Retinal pigment epithelial cell (primary cell): ENCODE results near the gene C7.

Source experiments
- DNase-seq: peaks from one replicate; pipeline ENCODE4 v3.0.0-alpha.2; 2010; ENCODE audit warnings: low read depth
- H3K4me3 ChIP-seq: 2 replicates; pipeline ENCODE4 v1.5.1; 2011; ENCODE audit warnings: mild to moderate bottlenecking, low read length, control low read depth, moderate library complexity
- TF ChIP-seq, protein P1 (sequence below): conservative IDR thresholded peaks from 2 replicates; pipeline ENCODE4 v1.5.1; 2011; ENCODE audit warnings: low read depth, low read length, control low read depth, inconsistent platforms

Gene C7

DNA sequence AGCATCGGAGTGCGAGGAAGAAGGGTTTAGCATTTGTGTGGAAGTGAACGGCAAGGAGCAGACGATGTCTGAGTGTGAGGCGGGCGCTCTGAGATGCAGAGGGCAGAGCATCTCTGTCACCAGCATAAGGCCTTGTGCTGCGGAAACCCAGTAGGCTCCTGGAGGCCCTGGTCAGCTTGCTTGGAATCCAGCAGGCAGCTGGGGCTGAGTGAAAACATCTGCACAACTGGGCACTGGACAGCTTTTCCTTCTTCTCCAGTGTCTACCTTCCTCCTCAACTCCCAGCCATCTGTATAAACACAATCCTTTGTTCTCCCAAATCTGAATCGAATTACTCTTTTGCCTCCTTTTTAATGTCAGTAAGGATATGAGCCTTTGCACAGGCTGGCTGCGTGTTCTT, 72.1 kb downstream of the C7 start:
- DNase-seq, result no peak
- H3K4me3 ChIP-seq, result no peak overlapping the region
- TF ChIP-seq, protein P1, sequence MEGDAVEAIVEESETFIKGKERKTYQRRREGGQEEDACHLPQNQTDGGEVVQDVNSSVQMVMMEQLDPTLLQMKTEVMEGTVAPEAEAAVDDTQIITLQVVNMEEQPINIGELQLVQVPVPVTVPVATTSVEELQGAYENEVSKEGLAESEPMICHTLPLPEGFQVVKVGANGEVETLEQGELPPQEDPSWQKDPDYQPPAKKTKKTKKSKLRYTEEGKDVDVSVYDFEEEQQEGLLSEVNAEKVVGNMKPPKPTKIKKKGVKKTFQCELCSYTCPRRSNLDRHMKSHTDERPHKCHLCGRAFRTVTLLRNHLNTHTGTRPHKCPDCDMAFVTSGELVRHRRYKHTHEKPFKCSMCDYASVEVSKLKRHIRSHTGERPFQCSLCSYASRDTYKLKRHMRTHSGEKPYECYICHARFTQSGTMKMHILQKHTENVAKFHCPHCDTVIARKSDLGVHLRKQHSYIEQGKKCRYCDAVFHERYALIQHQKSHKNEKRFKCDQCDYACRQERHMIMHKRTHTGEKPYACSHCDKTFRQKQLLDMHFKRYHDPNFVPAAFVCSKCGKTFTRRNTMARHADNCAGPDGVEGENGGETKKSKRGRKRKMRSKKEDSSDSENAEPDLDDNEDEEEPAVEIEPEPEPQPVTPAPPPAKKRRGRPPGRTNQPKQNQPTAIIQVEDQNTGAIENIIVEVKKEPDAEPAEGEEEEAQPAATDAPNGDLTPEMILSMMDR, result no peak

DNA sequence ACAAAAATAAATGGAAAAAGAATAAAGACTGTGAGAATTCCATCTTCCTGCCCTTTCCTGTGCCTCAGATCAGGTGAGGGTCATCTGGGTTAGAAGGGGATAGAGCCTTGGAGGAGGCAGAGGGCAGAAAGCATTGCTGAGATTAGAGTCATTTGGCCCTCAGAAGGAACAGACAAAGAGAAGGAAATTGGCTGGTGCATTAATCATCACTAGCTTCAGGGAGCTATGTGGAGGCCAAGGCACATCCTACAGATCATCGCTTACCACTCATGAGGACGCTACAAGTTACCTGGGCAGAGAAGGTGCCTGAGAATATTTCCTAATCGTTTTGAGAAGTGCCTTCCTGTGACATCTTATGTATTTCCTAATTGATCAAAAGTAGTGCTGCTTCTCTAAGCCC, 74.5 kb downstream of the C7 start:
- TF ChIP-seq, protein P1, result no peak
- no peak overlapping the region for H3K4me3 ChIP-seq
- DNase-seq, result no peak

DNA sequence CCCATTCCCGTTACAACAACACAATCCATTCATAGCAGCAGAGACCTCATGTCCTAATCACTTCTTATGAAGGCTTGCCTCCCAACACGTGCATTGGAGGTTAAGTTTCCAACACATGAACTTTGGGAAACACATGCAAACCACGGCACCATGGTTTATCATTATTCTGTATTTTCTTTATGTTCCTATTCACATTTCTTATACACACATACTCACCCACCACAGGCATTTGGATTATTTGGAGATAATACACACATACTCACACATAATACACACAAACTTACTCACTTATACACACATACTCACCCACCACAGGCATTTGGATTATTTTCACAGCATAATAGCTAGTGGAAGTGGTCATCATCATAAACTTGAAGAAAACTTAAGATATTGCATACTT, 75.6 kb downstream of the C7 start:
- DNase-seq, result no peak
- no peak overlapping the region for H3K4me3 ChIP-seq
- TF ChIP-seq, protein P1, result no peak

DNA sequence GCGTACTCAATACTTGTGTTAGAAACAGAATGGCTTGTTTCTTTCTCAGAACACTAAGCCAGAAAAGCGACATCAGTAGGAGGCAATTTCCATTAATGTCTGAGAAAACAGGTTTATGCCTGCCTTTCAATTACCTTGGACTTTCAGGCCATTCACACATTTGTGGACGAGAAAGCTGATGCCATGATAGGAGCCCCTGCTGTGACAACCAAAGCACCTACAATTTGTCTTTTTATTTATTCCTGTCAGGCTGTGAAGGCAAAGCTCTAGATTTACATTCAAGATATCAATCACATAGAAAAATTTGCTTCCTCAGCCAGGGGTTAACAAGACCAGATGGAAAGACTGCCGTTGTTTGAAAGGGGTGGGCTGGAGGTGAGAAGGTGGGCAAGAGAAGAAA, 76.2 kb downstream of the C7 start:
- no peak overlapping the region for H3K4me3 ChIP-seq
- TF ChIP-seq, protein P1, result no peak
- no peak for DNase-seq

DNA sequence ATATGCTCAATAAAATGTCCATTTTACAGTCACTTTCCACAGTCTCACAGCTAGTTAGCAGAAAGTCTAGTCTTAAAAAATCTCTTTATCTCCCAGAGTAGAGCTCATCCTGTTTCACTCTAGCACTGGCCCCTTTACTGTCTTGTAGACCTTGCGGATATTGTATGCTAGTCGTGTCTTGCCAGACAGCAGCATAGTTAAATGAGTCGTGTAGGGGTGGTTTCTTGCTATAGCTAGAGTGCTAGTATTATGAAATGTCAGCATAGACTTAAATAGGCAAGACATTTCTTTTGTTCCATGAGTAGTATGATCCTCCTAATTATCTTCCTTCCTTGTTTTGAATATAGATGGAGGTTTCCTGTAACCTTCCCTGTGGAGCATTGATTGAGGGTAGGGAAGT, 77.4 kb downstream of the C7 start:
- TF ChIP-seq, protein P1, result no peak
- no peak overlapping the region for H3K4me3 ChIP-seq
- DNase-seq, result no peak

DNA sequence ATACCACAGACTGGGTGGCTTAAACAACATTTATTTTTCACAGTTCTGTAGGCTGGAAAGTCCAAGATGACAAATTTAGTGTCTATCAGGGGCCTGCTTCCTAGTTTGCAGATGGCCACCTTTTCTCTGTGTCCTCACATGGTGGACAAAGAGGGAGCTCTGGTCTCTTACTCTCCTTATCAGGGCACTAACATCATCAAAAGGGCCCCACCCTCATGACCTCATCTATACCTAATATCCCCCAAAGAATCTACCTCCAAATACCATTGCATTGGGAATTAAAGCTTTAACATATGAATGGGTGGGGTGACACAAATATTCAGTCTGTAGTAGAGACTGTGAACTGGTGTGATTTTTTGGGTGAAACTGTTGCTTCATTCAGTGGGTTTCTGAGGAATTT, 78.1 kb downstream of the C7 start:
- TF ChIP-seq, protein P1, result no peak
- H3K4me3 ChIP-seq, result no peak overlapping the region
- DNase-seq, result no peak

DNA sequence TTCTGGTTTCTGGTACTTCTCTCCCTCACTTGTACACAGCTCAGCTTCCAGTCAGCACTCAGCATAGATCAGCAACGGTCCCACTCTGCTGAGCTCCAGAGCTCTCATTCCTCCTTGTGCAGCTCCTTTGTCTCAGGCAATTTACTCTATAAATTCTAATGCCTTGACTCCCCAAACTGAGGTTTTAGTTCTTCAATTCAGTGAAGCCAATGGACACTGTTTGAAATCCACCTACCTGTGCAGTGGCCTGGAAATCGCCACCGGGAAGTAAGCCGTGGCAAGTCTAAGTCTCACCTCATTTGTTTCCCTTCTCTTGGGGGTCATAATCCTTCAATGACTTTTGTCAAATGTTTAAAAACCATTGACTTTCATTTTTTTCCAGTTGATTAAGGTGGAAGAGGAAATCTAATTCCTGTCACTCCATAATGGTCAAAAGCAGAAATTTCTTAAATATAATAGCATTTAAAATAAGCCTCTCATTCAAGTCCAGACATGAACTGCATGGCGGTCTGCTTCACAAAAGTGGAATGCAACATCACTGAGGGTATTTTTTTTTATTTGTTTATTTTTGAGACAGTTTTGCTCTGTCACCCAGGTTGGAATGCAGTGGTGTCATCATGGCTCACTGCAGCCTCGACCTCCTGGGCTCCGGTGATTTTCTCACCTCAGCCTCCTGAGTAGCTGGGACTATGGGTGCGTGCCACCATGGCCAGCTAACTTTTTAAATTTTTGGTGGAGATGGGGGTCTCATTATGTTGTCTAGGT, 79.6 kb downstream of the C7 start:
- no peak for DNase-seq
- TF ChIP-seq, protein P1, result no peak
- no peak overlapping the region for H3K4me3 ChIP-seq
